Peyer's patch (tissue), 4 donors: ENCODE measurements around the gene CD300LG. TPM values are rescaled to one million over a fixed set of nuclear protein-coding genes. Genes with fewer than 3 reads are reported as not detected.
"Not testable (repeated sequence)": the region's sequence is repeated elsewhere in the genome, so short reads cannot be mapped to it uniquely, and the experiment has no call there.

ENCODE experiments used
- DNase-seq, 3 donors: peaks; one replicate each; pipeline ENCODE4 v3.0.0-alpha.2; 2017 to 2019
- H3K27ac ChIP-seq, 4 donors: fragments of 200-600 bp; sonication (generic); one replicate each; pipeline ENCODE4 v1.5.1; 2016 to 2019
- H3K27me3 ChIP-seq, 2 donors: fragments of 200-600 bp; sonication (generic); one replicate each; pipeline ENCODE4 v1.5.1; 2019
- H3K36me3 ChIP-seq, 3 donors: fragments of 200-600 bp; sonication (generic); one replicate each; pipeline ENCODE4 v1.5.1; 2016 to 2019
- H3K4me1 ChIP-seq, 4 donors: fragments of 200-600 bp; sonication (generic); one replicate each; pipeline ENCODE4 v1.5.1; 2016 to 2019
- H3K4me3 ChIP-seq, 4 donors: fragments of 200-600 bp; sonication (generic); 1 replicate in 3 of 4; 2 replicates in 1 of 4; pipeline ENCODE4 v1.5.1; 2016 to 2019; ENCODE audit warnings: mild to moderate bottlenecking in 1 of 4
- H3K9me3 ChIP-seq, 4 donors: fragments of 200-600 bp; sonication (generic); one replicate each; pipeline ENCODE4 v1.5.1; 2016 to 2019; ENCODE audit warnings: mild to moderate bottlenecking in 1 of 4
- POLR2A ChIP-seq, 2 donors: fragments of 450-650 bp; IDR thresholded peaks; one replicate each; pipeline ENCODE4 v1.5.1; 2017; ENCODE audit warnings: antibody characterized with exemption in 2 of 2, mild to moderate bottlenecking in 2 of 2, moderate library complexity in 2 of 2
- total RNA-seq, 4 donors: library from RNA; depleted of rRNA; stranded (reverse); fragments of >200 nt; gene quantifications; one replicate each; pipeline ENCODE4 v1.1.0, GENCODE V29; 2016
- TF ChIP-seq, protein P1 (sequence below), 6 experiments: fragments of 450-650 bp in 4 of 6; fragments of 200-600 bp in 2 of 6; sonication (generic) in 1 of 6; IDR thresholded peaks; one replicate each; pipeline ENCODE4 v1.5.1; 2017 to 2019; ENCODE audit warnings: antibody characterized with exemption in 6 of 6, mild to moderate bottlenecking in 3 of 6, moderate library complexity in 1 of 6

The CD300LG gene
- total RNA-seq = under 1 TPM in 1 of 4 donors, not detected in 3; 0.54 TPM

GRCh38 chr17:43846963-43847371 lies at the start of gene CD300LG:
Gene CD300LG (plus strand): TSS chr17:43847176. CDS start chr17:43847217, 41 bp downstream.
- TF ChIP-seq, protein P1, sequence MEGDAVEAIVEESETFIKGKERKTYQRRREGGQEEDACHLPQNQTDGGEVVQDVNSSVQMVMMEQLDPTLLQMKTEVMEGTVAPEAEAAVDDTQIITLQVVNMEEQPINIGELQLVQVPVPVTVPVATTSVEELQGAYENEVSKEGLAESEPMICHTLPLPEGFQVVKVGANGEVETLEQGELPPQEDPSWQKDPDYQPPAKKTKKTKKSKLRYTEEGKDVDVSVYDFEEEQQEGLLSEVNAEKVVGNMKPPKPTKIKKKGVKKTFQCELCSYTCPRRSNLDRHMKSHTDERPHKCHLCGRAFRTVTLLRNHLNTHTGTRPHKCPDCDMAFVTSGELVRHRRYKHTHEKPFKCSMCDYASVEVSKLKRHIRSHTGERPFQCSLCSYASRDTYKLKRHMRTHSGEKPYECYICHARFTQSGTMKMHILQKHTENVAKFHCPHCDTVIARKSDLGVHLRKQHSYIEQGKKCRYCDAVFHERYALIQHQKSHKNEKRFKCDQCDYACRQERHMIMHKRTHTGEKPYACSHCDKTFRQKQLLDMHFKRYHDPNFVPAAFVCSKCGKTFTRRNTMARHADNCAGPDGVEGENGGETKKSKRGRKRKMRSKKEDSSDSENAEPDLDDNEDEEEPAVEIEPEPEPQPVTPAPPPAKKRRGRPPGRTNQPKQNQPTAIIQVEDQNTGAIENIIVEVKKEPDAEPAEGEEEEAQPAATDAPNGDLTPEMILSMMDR (IDR thresholded peaks at IDR 0.05) = no peak
- no peak for TF ChIP-seq POLR2A (IDR thresholded peaks at IDR 0.05)
- peak in 1 of 3 donors; percentile 30 for DNase-seq
- Histone ChIP-seq H3K9me3 (no peaks in the 10 kb centered on the region), H3K27me3 (no peaks in the 10 kb centered on the region), H3K36me3 (no peaks in the 10 kb centered on the region), H3K4me1 (no peaks in the 10 kb centered on the region), H3K4me3 (no peak within 1 kb of the TSS), H3K27ac (no peak within 1 kb of the TSS)

DNA sequence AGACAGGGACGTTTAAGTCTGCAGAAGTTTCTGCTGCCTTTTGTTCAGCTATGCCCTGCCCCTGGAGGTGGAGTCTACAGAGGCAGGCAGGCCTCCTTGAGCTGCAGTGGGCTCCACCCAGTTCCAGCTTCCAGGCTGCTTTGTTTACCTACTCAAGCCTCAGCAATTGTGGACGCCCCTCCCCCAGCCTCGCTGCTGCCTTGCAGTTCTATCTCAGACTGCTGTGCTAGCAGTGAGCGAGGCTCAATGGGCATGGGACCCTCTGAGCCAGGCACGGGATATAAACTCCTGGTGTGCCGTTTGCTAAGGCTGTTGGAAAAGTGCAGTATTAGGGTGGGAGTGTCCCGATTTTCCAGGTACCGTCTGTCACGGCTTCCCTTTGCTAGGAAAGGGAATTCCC lies 49.0 kb upstream of the CD300LG start:
- not testable (repeated sequence) for DNase-seq

DNA sequence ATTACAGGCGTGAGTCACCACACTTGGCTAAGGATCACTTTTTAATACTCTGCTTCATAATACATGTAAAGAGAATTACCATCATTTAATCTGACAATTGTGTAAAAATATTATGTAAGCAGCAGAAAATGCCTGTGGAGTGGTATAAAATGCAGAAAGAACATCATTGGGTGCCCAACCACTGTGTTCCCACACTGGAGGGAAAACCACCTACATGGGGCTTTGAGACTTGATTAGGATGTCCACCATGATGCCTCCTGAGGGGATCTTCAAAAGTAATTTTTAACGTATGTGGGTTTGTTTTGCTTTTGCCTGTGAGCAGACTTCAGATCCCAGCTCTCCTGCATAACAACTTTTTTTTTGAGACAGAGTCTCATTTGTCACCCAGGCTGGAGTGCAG lies 47.9 kb upstream of the CD300LG start:
- Histone ChIP-seq H3K9me3 (no peaks in the 10 kb centered on the region), H3K27ac (no peak overlapping the region), H3K27me3 (no peaks in the 10 kb centered on the region), H3K4me3 (no peak overlapping the region), H3K4me1 (no peaks in the 10 kb centered on the region), H3K36me3 (no peaks in the 10 kb centered on the region)
- DNase-seq = no peak
- TF ChIP-seq POLR2A (IDR thresholded peaks at IDR 0.05) = no peak
- TF ChIP-seq, protein P1 (IDR thresholded peaks at IDR 0.05) = no peak

More for the DNA sequence above, 49.0 kb upstream of the CD300LG start:
- H3K4me3 ChIP-seq, H3K36me3 ChIP-seq, H3K27me3 ChIP-seq, H3K4me1 ChIP-seq, H3K27ac ChIP-seq, H3K9me3 ChIP-seq: not testable (repeated sequence)

GRCh38 chr17:43800736-43801135 lies 46.2 kb upstream of the CD300LG start:
- no peaks in the 10 kb centered on the region for H3K27me3 ChIP-seq
- DNase-seq = no peak
- no peaks in the 10 kb centered on the region for H3K9me3 ChIP-seq
- H3K27ac ChIP-seq = no peak overlapping the region
- H3K36me3 ChIP-seq = no peaks in the 10 kb centered on the region
- H3K4me1 ChIP-seq = no peaks in the 10 kb centered on the region
- H3K4me3 ChIP-seq = no peak overlapping the region
- TF ChIP-seq POLR2A (IDR thresholded peaks at IDR 0.05) = no peak
- TF ChIP-seq, protein P1 (IDR thresholded peaks at IDR 0.05) = no peak

DNA sequence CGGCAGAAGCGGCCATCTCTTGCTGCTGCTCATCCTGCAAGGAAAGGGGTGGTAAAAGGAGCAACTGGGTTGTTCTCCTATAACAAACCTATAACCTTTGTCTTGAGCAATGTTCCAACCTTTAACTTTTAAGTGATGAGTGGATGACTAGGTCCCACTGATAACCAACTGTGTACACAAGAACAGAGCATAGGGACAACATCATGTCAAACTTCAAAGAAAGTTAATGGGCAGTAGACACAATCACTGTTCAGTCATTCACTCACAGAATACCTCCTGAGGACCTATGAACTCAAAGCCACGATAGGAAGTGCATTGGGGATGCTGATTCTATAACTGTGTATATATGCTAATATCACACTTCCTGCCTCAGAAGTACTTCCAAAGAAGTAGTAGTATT lies 45.1 kb upstream of the CD300LG start:
- H3K4me1 ChIP-seq = no peaks in the 10 kb centered on the region
- H3K27me3 ChIP-seq = no peaks in the 10 kb centered on the region
- TF ChIP-seq, protein P1 (IDR thresholded peaks at IDR 0.05) = no peak
- no peak for TF ChIP-seq POLR2A (IDR thresholded peaks at IDR 0.05)
- no peaks in the 10 kb centered on the region for H3K36me3 ChIP-seq
- no peak overlapping the region for H3K27ac ChIP-seq
- DNase-seq = no peak
- no peaks in the 10 kb centered on the region for H3K9me3 ChIP-seq
- H3K4me3 ChIP-seq = no peak overlapping the region

DNA sequence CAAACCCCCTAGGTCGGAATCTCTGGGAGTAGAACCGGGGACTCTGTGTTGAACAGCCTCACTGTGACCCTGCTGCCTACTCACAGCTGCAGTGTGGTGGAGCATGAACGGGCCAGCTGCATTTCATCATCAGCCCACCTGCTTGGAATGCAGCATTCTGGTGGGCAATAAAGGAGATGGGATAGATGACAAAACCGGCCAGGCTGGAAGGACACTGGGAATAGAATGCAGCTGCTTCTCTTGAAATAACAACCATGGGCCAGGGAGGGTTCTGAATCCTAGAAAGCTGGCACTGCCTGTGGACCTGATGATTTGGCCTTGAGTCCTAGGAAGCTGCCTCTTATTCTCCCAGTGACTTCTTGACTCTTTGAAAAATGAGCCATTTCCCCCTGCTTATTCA lies 43.2 kb upstream of the CD300LG start:
- Histone ChIP-seq H3K4me3 (no peak overlapping the region), H3K27me3 (no peaks in the 10 kb centered on the region), H3K4me1 (no peaks in the 10 kb centered on the region), H3K36me3 (no peaks in the 10 kb centered on the region), H3K9me3 (no peaks in the 10 kb centered on the region), H3K27ac (no peak overlapping the region)
- no peak for DNase-seq
- TF ChIP-seq POLR2A (IDR thresholded peaks at IDR 0.05) = no peak
- TF ChIP-seq, protein P1 (IDR thresholded peaks at IDR 0.05) = no peak
